Liver (tissue), 3 donors: Measurements from ENCODE around the gene ZNF157.

Source experiments
- CTCF ChIP-seq: fragments of 150-350 bp; IDR thresholded peaks from 2 replicates; pipeline ENCODE4 v1.5.1; 2017; ENCODE audit warnings: improper control_type of control experiment, low read depth, low read length; ENCODE audit not compliant: missing input control
- EGR1 ChIP-seq, 2 donors: IDR thresholded peaks; 2 replicates each; pipeline ENCODE4 v1.6.1; 2016 to 2018; ENCODE audit warnings: antibody characterized with exemption in 2 of 2, low read depth in 2 of 2
- GABPA ChIP-seq, 2 donors: IDR thresholded peaks in 1 of 2; conservative IDR thresholded peaks in 1 of 2; 2 replicates each; pipeline ENCODE4 v1.6.1; 2016; ENCODE audit warnings: antibody characterized with exemption in 2 of 2, mild to moderate bottlenecking in 1 of 2, moderate library complexity in 1 of 2
- HNF4G ChIP-seq: IDR thresholded peaks from 2 replicates; pipeline ENCODE4 v1.6.1; 2016; ENCODE audit warnings: antibody characterized with exemption
- RAD21 ChIP-seq, 2 donors: IDR thresholded peaks; 2 replicates each; pipeline ENCODE4 v1.6.1; 2016; ENCODE audit warnings: antibody characterized with exemption in 2 of 2, mild to moderate bottlenecking in 2 of 2
- REST ChIP-seq: IDR thresholded peaks from 2 replicates; pipeline ENCODE4 v1.6.1; 2016; ENCODE audit warnings: antibody characterized with exemption, mild to moderate bottlenecking
- RXRA ChIP-seq, 2 donors: IDR thresholded peaks; 2 replicates each; pipeline ENCODE4 v1.6.1; 2017 to 2018; ENCODE audit warnings: antibody characterized with exemption in 2 of 2, mild to moderate bottlenecking in 1 of 2
- SP1 ChIP-seq: IDR thresholded peaks from 2 replicates; pipeline ENCODE4 v1.6.1; 2018; ENCODE audit warnings: antibody characterized with exemption, mild to moderate bottlenecking
- TAF1 ChIP-seq: conservative IDR thresholded peaks from 2 replicates; pipeline ENCODE4 v1.6.1; 2016; ENCODE audit warnings: antibody characterized with exemption, mild to moderate bottlenecking
- ZBTB33 ChIP-seq: IDR thresholded peaks from 2 replicates; pipeline ENCODE4 v1.6.1; 2016; ENCODE audit warnings: antibody characterized with exemption
- TF ChIP-seq, protein P1 (sequence below): IDR thresholded peaks from 2 replicates; pipeline ENCODE4 v1.6.1; 2016; ENCODE audit warnings: antibody characterized with exemption
- donor health status: healthy.
- donor health status: healthy.

- TF ChIP-seq CTCF, result no peak
- TF ChIP-seq ZBTB33, result no peak
- no peak for TF ChIP-seq RAD21 (IDR thresholded peaks at IDR 0.05)
- no peak for TF ChIP-seq REST
- no peak for TF ChIP-seq GABPA (IDR thresholded peaks at IDR 0.05 in 1 of 2, conservative IDR thresholded peaks at IDR 0.05 in 1 of 2)
- TF ChIP-seq EGR1 (IDR thresholded peaks at IDR 0.05; ENCODE audit: low read depth in 2 of 2), result no peak
- TF ChIP-seq TAF1, result no peak
- no peak for TF ChIP-seq HNF4G
- TF ChIP-seq, protein P1, sequence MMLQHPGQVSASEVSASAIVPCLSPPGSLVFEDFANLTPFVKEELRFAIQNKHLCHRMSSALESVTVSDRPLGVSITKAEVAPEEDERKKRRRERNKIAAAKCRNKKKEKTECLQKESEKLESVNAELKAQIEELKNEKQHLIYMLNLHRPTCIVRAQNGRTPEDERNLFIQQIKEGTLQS, result no peak
- no peak for TF ChIP-seq RXRA (IDR thresholded peaks at IDR 0.05)
- TF ChIP-seq SP1, result no peak
Measured at GRCh38 chrX:47458528-47458927, 88.2 kb downstream of the ZNF157 start.
